K562 treated with DMSO at 1 percent for 48 hours (cell line): Measurements from ENCODE around the gene ITGB1. TPM values are rescaled to one million over a fixed set of nuclear protein-coding genes. Genes with fewer than 3 reads are reported as not detected.

Experiments used
- total RNA-seq: library from RNA; unstranded; fragments of 300-600 nt; gene quantifications from 2 replicates; pipeline ENCODE4 v1.2.3, GENCODE V29; 2022; ENCODE audit warnings: low replicate concordance; ENCODE audit errors: extremely low read depth

Gene ITGB1
- total RNA-seq, result 261 TPM in 1 of 2 replicates, not detected in the other

DNA sequence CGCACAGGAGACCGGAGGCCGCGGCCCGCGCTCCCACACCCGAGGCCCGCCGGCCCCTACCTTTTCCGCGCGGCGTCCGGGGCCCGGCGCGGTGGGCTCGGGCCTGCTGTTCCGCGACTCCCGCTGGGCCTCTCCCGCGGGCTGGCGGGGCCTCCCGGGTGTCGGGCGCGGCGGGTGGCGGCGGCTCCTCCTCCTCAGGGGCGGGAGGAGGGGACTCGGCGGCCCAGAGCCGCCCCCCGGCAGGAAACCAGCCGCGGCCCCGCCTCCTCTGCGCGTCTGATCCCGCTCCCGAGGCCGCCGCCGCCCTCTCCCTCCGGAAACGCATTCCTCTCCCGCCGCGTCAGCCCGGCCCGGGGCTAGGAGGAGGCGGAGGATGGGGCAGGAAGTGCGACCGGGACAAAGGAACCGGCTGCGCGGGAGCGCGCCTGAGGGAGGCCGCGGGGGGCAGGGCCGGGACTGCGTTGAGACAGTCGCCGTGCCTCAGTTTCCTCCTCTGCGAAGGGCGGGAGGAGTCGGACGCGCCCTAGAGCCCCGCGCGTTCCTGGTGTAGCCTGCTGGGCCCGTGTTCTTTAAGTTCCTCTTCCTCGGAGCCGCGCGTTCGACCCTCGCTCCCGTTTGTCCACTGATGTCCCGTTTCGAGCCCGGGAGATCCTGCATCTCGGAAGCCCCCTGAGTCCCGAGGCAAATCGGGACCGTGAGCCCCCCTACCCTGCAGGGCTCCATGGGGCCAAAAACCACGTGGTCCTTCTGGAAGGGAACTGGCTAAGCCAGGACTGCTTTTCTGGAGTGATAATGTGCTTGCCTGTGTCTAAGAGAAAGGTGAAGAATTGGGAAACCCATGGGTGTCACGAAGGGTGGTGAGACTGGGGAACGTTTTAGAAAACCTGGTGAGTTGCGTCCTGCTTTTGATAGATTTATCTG is at the start of gene ITGB1:
Gene ITGB1 (minus strand): TSS at position 146 of the 921 bp plus-strand sequence. CDS start 22,672 bp downstream, outside the sequence.

